Endometrial microvascular endothelial cells (primary cell): ENCODE data around the gene KHK. TPM values are rescaled to one million over a fixed set of nuclear protein-coding genes. Genes with fewer than 3 reads are reported as not detected.

ENCODE experiments used
- in situ Hi-C: cut with HindIII; loops from 2 replicates; pipeline ENCODE4 v1.10.0; 2017; ENCODE audit warnings: low sequenced_read_pairs, low pct_unique_long_range_greater_than_20kb; ENCODE audit errors: inconsistent ontology term
- total RNA-seq: library from RNA; depleted of rRNA; stranded (reverse); fragments of >200 nt; gene quantifications from one replicate; pipeline ENCODE4 v1.2.3, GENCODE V29; 2015; ENCODE audit errors: inconsistent ontology term

Gene KHK
- 4.6 TPM for total RNA-seq

DNA sequence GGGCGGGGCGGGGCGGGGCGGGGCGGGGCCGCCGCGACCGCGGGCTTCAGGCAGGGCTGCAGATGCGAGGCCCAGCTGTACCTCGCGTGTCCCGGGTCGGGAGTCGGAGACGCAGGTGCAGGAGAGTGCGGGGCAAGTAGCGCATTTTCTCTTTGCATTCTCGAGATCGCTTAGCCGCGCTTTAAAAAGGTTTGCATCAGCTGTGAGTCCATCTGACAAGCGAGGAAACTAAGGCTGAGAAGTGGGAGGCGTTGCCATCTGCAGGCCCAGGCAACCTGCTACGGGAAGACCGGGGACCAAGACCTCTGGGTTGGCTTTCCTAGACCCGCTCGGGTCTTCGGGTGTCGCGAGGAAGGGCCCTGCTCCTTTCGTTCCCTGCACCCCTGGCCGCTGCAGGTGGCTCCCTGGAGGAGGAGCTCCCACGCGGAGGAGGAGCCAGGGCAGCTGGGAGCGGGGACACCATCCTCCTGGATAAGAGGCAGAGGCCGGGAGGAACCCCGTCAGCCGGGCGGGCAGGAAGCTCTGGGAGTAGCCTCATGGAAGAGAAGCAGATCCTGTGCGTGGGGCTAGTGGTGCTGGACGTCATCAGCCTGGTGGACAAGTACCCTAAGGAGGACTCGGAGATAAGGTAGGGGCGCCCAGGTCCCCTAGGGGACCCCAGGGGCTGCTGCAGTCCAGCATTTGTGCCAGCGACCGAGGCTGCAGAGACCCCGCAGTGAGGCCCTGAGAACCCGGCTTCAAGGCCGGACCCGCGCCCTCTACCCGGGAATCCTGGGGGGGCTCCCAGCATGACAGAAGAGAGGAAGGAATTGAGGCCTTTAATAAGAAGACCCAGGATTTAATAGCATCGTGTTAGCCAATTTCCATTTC, at the start of gene KHK:
Gene KHK (plus strand): TSS at position 49 of the 870 bp plus-strand sequence. CDS start 488 bp downstream, at position 537.
- in situ Hi-C loops: no loop called here

DNA sequence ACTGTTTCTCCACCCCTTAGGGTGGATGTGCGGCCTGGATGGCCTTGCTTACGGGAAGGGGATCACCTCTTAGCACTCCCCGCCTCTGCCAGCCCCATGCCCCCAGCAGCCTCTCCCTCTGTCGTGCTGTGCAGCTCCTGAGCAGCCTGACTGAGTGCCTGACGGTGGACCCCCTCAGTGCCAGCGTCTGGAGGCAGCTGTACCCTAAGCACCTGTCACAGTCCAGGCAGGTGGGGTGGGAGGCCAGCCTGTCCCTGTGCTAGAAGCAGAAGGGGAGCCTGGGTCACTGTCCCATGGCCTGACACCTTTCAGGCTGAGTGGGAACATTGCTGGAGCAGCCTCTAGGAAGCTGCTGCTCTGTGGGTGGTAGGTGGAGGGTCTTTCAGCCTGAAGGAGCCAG, 48.6 kb upstream of the KHK start:
- in situ Hi-C loops: no loop called here

DNA sequence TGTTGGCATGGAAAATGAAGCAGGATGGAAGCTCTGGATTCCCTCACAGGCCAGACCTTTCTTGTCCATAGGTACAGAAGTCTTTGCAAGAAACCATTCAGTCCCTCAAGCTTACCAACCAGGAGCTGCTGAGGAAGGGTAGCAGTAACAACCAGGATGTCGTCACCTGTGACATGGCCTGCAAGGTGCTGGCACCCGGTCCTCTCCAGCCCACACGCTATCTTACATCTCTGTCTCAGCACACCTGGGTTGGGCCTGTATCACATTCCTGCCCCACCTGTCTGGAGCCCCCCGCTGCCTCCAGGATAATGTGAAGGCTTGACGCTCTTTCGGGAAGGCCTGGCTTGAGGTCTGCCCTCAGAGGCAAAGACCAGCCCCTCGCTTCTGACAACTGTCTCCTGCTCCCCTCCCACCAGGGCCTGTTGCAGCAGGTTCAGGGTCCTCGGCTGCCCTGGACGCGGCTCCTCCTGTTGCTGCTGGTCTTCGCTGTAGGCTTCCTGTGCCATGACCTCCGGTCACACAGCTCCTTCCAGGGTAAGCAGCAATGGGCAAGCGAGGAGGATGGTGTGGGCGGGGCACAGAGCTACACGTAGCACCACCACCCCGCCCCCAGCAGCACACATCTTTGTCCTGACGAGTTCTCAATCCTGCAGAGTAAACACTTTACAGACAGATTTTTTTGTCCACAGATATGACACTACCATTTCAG, 47.8 kb upstream of the KHK start:
- in situ Hi-C loops: no loop called here

DNA sequence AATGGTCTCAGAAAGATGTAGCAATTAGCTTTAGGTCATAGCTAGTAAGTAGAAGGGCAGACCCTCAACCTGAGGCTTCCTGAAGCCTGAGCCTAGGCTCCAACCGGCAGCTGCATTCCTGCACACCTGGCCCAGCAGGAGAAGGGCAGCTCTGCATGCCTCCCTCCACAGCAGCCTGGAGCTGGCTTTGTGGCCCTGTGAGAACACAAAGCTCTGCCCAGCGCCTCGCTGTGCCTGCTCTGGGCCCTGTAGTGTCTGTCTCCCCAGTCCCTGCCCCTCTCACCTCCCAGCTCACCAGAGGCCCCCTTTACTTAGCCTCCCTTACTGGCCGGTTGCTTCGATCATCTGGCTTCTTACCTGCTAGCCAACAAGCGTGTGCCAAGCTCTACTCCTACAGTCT, 47.1 kb upstream of the KHK start:
- in situ Hi-C loops: no loop called here

DNA sequence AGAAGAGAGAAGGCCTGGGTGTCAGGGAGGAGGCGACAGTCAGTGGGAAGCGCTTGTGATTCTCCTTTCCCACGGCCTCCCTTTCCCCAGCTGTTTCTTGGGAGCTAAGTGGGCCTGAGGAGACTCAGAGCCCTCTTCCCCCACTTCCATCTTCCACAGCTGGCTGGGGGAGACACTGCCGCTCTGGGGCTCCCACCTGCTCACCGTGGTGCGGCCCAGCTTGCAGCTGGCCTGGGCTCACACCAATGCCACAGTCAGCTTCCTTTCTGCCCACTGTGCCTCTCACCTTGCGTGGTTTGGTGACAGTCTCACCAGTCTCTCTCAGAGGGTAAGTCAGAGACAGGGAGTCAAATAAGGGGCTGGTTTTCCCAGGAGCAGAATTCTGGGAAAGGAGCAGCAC, 46.7 kb upstream of the KHK start:
- in situ Hi-C loops: no loop called here

DNA sequence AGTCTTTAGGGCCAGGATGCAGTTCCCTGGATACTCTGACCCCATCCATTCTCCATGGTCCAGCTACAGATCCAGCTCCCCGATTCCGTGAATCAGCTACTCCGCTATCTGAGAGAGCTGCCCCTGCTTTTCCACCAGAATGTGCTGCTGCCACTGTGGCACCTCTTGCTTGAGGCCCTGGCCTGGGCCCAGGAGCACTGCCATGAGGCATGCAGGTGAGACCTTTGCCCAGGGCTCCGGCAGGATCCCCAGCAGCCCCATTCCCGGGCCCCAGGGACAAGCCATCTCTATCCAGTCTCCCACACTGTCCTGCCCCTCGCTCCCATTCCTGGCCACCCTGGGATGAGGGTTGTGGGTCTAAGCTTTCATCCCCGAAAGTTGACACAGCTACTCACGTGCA, 46.3 kb upstream of the KHK start:
- in situ Hi-C loops: no loop called here

DNA sequence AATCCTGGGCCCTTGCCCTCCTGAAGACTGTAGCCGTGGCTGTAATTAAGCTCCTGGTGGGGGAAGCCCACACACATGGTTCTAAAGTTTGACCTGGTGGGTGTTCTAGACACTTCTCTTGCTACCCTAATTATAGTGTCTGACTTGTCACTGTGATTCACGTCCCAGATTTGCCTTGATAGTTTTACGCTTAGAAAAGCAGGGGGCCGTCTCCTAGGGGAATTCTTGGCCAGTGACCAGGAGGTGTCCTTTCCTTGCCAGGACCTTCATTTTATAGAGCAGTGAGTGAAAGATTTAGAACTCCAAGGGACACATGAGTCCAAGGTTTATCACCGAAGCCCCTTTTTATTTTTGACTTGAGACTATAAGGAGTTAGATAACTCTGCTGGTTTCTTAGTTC, 44.8 kb upstream of the KHK start:
- in situ Hi-C loops: no loop called here

DNA sequence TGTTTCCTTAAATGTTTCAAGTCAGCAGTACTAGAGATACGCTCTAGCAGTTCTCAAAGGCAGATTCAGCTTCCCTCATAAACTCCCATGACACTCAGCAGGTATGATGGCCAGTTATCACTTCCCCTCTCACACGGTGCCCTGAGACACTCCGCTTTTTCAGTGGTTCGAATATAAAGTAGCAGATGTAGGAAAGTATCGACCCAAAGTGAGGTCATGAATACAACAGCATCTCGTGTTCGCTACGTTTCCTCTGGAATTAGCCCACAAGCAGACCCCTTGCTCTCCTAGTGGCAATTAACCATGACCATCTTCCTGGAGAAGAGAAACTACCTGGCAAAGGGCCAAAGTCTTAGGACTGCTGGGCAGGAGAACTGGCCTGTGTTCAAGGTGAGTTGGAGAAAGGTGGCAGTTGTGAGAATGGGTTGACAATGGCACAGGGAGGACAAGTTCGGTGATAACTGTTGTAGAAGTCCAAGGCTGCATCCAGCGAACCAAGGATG, 44.4 kb upstream of the KHK start:
- in situ Hi-C loops: no loop called here

DNA sequence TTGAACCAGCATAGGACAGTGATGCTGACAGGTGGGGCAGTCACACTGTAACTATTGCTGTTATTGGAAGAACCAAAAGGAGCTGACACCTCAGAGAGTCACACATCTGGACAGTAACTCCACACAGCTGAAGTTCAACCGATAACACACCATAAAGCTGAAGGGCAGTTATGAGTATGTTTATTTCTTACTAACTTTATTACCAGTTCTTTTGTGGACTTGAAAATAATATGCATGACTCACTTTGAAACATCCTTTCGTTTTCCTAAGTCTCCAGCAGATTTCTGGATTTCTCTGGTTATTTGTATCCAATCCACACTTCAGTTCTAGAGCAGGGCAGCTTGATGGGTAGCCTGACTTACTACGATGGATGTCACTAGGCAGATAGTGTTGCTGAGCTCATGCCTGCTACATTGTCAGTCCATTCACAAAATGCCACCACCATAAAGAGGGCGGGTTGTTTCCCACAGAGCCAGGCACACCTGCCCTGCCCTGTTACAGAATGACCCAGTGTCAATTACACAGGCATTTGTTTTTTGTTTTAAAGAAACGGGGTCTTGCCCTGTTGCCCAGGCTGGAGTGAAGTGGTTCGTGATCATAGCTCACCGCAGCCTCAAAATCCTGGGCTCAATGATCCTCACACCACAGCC, 43.5 kb upstream of the KHK start:
- in situ Hi-C loops: no loop called here

DNA sequence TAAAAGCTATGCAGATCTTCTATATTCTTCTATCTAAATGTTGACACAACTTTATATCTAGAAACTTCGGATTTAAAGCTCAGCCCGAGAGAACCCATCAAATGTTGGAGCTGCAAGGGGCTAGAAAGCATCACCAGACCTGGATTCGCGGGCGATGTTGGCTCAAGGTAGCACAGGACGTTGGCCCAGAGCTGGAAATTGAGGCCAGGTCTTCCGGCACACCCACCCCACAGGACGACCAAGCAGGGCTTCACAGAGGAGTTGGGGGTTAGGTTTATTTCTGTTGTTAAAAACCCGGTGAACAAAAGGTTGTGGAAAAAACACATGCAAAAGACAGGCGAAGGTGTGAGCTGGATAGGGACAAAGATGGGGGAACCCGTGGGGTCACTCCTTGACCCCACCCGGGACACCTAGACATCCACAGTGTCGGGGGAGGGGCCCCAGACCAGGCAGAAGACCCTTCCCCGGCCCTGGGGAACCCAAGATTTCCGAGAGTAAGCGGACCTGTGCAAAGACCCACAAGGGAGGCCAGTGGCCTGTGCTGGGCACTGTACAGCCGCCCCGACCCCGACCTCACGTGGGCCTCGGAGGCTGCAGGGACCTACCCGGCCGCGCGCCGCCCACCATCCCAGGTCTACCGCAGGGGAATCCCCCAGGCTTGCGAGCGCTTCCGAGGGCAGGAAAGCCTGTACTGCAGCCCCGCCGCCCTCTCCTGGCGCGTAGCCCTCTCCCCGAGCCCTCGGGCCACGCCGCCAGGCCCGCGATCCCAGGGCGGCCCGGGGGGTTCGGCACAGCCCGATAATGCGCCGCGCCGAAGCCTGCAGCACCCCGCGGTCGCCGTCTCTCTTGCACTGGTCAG, 36.9 kb upstream of the KHK start:
- in situ Hi-C loops: no loop called here

DNA sequence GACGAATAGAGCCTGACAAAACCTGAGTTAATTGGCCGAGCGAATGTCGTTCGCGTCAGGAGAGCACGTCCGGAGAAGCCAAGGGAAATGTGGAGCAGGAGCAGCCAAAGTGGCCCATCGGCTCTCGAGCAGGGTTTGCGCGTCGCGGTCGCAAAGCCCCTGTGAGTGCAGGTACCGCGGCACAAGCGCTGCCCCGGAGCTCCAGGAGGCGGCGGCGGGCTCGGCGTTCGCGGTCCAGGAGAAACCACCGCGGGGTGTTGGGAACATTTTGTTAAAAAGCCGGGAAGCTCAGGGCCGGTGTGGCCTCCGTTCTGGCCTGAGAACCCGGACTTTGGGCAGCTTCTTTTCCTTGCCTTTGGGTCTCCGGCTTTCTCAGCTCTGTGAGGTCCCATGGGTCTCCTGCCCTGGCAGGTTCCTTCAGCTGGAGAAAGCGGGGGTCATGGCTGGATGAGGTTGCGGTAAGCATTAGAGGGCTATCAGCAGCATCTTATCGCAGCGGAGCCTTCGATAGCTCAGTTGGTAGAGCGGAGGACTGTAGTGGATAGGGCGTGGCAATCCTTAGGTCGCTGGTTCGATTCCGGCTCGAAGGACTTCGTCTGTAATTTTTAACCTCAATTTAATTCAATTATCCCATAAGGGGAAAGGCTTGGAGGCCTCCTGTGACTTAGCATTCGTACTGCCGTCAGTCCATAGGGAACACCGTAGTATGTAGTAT, 36.1 kb upstream of the KHK start:
- in situ Hi-C loops: no loop called here

DNA sequence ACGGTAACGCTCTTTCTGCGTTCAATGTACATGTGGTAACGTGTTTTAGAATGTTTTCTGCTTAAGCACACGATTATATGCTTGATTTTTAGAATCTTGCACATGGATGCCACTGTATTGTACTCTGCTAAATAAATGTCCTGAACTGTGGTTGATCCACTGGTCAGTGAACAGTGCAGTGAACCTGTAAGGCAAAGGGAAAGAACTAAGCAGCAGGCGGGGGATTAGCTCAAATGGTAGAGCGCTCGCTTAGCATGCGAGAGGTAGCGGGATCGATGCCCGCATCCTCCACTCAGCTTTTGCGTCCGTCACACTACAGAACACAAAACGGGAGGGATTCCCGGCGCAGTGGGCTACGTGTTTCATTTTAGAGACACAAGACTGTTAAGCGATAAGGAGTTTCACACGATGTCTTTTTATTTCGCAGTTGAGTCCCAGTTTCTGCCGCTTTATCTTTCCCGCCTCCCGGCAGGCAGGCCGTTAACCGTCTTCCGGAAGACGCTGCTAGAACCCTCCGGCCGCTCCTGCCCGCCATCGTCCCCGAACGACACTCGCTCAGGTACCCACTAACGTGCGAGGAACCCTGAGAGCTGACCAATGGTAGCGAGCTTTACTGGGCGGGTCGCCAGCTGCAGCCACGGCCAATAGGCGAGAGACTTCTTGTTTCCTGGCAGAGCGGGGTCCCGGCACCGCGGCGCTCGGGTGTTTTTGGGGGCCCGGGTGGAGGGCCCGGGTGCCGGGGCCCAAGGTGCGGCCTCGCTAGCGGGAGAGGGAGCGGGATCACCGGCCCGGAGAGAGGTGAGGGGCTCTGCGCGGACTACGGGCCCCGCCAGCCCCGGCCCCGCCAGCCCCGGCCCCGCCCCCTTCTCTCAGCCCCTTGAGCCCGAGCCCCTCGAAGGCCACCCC, 35.3 kb upstream of the KHK start, which contains the start of gene AGBL5:
Gene AGBL5 (plus strand): TSS at position 673 of the 906 bp plus-strand sequence. CDS start 1,291 bp downstream, outside the sequence.
- in situ Hi-C loops: no loop called here

DNA sequence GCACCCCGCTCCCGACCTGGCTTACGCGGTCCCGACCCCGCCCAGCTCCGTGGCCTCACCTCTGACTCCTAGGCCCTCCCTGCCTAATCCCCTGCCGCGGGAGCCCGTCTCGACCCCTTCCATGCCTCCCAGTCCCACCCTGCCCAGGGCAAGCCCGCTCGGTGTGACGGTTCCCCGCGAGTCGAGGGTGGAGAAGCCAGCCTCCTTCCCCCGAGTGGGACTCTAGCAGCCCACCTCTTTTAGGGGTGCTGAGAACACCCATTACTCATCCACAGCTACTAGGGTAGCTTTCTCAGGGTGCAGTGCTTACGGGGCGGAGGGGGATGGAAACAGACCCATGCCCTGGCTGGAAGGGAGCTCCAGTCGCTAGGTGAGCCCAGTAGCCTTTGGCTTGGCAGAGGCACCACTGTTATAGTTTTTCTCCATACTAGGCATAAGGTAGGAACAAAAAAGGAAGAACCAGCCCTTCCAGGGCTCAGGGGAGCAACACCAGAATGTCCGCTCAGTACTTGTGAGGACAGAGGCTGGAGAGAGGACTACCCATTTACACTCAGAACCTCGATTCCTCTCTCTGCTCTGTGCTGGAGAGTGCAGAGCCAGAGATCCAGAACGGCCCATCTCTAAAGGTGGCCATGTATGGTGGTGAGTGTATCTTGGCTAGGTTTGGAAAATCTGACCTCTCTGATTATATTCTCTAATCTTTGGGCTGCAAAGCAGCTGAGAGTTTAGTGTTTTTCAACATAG, 34.5 kb upstream of the KHK start:
- in situ Hi-C loops: no loop called here

DNA sequence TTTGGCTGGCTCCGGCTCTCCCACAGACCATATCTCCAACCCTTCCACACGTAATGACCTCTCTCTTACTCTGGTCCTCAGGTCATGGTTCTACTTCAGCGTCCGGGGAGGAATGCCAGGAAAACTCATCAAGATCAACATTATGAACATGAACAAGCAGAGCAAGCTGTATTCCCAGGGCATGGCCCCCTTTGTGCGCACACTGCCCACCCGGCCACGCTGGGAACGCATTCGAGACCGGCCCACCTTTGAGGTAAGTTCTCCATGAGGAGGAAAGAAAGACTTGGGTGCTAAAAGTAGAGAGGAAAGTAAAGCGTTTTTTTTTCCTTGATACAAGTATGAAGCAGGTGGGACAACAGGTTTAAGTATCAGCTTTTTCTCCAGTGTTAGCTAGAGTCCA, 33.3 kb upstream of the KHK start:
- in situ Hi-C loops: no loop called here

DNA sequence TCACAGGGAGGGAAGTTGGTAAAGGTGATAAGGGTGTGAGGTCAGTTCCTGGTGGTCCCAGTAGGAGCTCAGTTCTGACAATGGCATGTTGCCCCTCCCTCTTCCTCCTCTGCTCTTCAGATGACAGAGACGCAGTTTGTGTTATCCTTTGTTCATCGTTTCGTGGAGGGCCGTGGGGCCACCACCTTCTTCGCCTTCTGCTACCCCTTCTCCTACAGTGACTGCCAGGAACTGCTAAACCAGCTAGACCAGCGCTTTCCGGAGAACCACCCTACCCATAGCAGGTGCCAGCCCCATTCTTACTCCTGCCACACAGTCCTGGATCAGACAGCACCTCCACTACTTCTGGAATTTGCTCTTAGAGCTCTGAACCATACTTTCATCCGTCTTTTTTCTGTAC, 32.8 kb upstream of the KHK start:
- in situ Hi-C loops: no loop called here

DNA sequence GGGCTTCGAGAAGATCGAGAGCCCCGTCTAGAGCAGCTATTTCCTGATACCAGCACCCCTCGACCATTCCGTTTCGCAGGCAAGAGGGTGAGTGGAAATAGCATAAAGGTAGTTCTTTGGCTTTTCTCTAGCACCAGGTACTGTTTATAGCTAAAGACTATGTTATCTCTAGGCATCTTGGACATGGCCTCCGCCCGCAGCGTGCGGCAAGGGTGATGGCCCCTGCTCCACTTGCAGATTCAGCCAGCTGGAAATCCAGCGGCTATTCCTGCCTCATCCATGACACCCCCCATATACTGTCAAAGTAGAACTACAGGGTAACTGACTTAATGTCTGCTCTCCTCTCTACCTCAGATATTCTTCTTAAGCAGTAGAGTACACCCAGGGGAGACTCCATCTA, 31.9 kb upstream of the KHK start:
- in situ Hi-C loops: no loop called here
